Right lobe of liver (tissue), 6 donors: ENCODE measurements around the gene FBLN2. TPM values are rescaled to one million over a fixed set of nuclear protein-coding genes. Genes with fewer than 3 reads are reported as not detected.

Source experiments
- ATAC-seq, 4 donors: fragments of 200-7000 bp; cut with Tn5 transposase; one replicate each; pipeline ENCODE4 v1.9.1; 2020; ENCODE audit warnings: mild to moderate bottlenecking in 4 of 4, moderate library complexity in 4 of 4
- DNase-seq, 3 donors: peaks; one replicate each; pipeline ENCODE4 v3.0.0-alpha.2; 2020
- H3K27ac ChIP-seq, 3 donors: fragments of 200-600 bp; one replicate each; pipeline ENCODE4 v1.8.0; 2022
- H3K27me3 ChIP-seq, 2 donors: fragments of 200-600 bp; one replicate each; pipeline ENCODE4 v1.8.0; 2022
- H3K36me3 ChIP-seq, 4 donors: fragments of 200-600 bp; sonication (generic) in 1 of 4; one replicate each; pipeline versions ENCODE4 v1.5.1 to v1.8.0; 2017 to 2022; ENCODE audit warnings: control low read depth in 1 of 4
- H3K4me1 ChIP-seq, 4 donors: fragments of 200-600 bp; sonication (generic) in 1 of 4; one replicate each; pipeline versions ENCODE4 v1.5.1 to v1.8.0; 2017 to 2022; ENCODE audit warnings: control low read depth in 1 of 4
- H3K4me3 ChIP-seq, 3 donors: fragments of 200-600 bp; one replicate each; pipeline ENCODE4 v1.8.0; 2022
- H3K9me3 ChIP-seq, 4 donors: fragments of 200-600 bp; sonication (generic) in 1 of 4; one replicate each; pipeline versions ENCODE4 v1.5.1 to v1.8.0; 2017 to 2022; ENCODE audit warnings: control low read depth in 1 of 4
- CTCF ChIP-seq, 4 donors: fragments of 200-600 bp in 3 of 4; fragments of 450-650 bp in 1 of 4; IDR thresholded peaks; one replicate each; pipeline versions ENCODE4 v1.5.1 to v1.8.0; 2016 to 2022; ENCODE audit warnings: antibody characterized with exemption in 4 of 4, mild to moderate bottlenecking in 2 of 4
- POLR2A ChIP-seq: fragments of 450-650 bp; IDR thresholded peaks from one replicate; pipeline ENCODE4 v1.6.1; 2017; ENCODE audit warnings: antibody characterized with exemption, mild to moderate bottlenecking
- WGBS: methylation state at CpG from one replicate; pipeline ENCODE4 v1.1.6; 2018; ENCODE audit warnings: low coverage, low lambda C conversion rate; ENCODE audit not compliant: insufficient coverage; ENCODE audit errors: missing lambda C conversion rate; 5-methylcytosine and 5-hydroxymethylcytosine counted together
- intact Hi-C, 2 donors: fragments of 100-400 bp; cut with DNase I; formaldehyde crosslinking; loops; one replicate each; pipeline versions ENCODE4 v1.11.2 to v1.14.1; 2022
- total RNA-seq, 6 experiments: library from RNA; depleted of rRNA in 2 of 6; stranded (reverse); fragments of >200 nt in 2 of 6; fragmentation: NEBNext Ultra II Directional in 3 of 6; extraction: Animal tissue kit (Norgen Biotek cat#: 25700) in 3 of 6; gene quantifications; one replicate each; pipeline versions ENCODE4 v1.1.0 to v1.2.4, GENCODE V29; 2016 to 2023
- donor health status: DM: no; HTN: yes; CAD: no.
- donor health status: DM: no; HTN: no; CAD: no.
- donor health status: DM: no; HTN: no; CAD: no.
- donor health status: DM: no; HTN: yes; CAD: no.
- donor health status: DM: no; HTN: yes; CAD: no.

The FBLN2 gene
- total RNA-seq, 6 experiments from 2014 or later = 1.9 to 4.0 (median 2.7) TPM

GRCh38 chr3:13676356-13677017 lies 127.6 kb downstream of the FBLN2 start:
- Histone ChIP-seq H3K36me3 (no peaks in the 10 kb centered on the region), H3K4me1 (no peaks in the 10 kb centered on the region), H3K27me3 (no peaks in the 10 kb centered on the region), H3K27ac (no peak overlapping the region), H3K4me3 (no peak overlapping the region), H3K9me3 (no peaks in the 10 kb centered on the region)
- intact Hi-C loops = no loop called here
- no peak for TF ChIP-seq POLR2A
- no peak for TF ChIP-seq CTCF (IDR thresholded peaks at IDR 0.05)
- DNase-seq (no peak), ATAC-seq (no peak)
- 35% methylated on average over 4 of the region's 9 CpGs for WGBS

- WGBS = 67% methylated on average over 4 of the region's 4 CpGs
Measured at GRCh38 chr3:13677272-13677671, 128.3 kb downstream of the FBLN2 start.

GRCh38 chr3:13681931-13682330 lies 133.0 kb downstream of the FBLN2 start:
- 86% methylated on average over 14 of the region's 17 CpGs for WGBS

More at GRCh38 chr3:13677272-13677671, 128.3 kb downstream of the FBLN2 start:
- Histone ChIP-seq H3K4me1 (no peaks in the 10 kb centered on the region), H3K9me3 (no peaks in the 10 kb centered on the region), H3K27me3 (no peaks in the 10 kb centered on the region), H3K4me3 (no peak overlapping the region), H3K36me3 (no peaks in the 10 kb centered on the region), H3K27ac (no peak overlapping the region)
- ATAC-seq (no peak), DNase-seq (no peak)
- TF ChIP-seq POLR2A = no peak
- TF ChIP-seq CTCF (IDR thresholded peaks at IDR 0.05) = no peak
- intact Hi-C loops = no loop called here

GRCh38 chr3:13682331-13683013 lies 133.5 kb downstream of the FBLN2 start:
- no peak overlapping the region for H3K27ac ChIP-seq
- ATAC-seq (no peak), DNase-seq (no peak)
- TF ChIP-seq CTCF (IDR thresholded peaks at IDR 0.05) = no peak
- no peak for TF ChIP-seq POLR2A
- intact Hi-C loops = no loop called here
- H3K4me1 ChIP-seq = no peaks in the 10 kb centered on the region
- no peaks in the 10 kb centered on the region for H3K27me3 ChIP-seq
- WGBS = 80% methylated on average over 4 of the region's 16 CpGs
- H3K4me3 ChIP-seq = no peak overlapping the region
- no peaks in the 10 kb centered on the region for H3K36me3 ChIP-seq
- no peaks in the 10 kb centered on the region for H3K9me3 ChIP-seq

More at GRCh38 chr3:13681931-13682330, 133.0 kb downstream of the FBLN2 start:
- H3K27ac ChIP-seq = no peak overlapping the region
- no peak for TF ChIP-seq CTCF (IDR thresholded peaks at IDR 0.05)
- no peak for TF ChIP-seq POLR2A
- intact Hi-C loops = no loop called here
- H3K27me3 ChIP-seq = no peaks in the 10 kb centered on the region
- no peaks in the 10 kb centered on the region for H3K4me1 ChIP-seq
- H3K4me3 ChIP-seq = no peak overlapping the region
- no peaks in the 10 kb centered on the region for H3K9me3 ChIP-seq
- H3K36me3 ChIP-seq = no peaks in the 10 kb centered on the region
- ATAC-seq (no peak), DNase-seq (no peak)
